ENCODE data around the gene ABL2. TPM values are rescaled to one million over a fixed set of nuclear protein-coding genes. Genes with fewer than 3 reads are reported as not detected.

Gene ABL2
- total and polyA plus RNA-seq, 2 donors (not counting 3 experiments of a cell fraction or from before 2014, with no cell fraction given), result 41.8 to 158 TPM

DNA sequence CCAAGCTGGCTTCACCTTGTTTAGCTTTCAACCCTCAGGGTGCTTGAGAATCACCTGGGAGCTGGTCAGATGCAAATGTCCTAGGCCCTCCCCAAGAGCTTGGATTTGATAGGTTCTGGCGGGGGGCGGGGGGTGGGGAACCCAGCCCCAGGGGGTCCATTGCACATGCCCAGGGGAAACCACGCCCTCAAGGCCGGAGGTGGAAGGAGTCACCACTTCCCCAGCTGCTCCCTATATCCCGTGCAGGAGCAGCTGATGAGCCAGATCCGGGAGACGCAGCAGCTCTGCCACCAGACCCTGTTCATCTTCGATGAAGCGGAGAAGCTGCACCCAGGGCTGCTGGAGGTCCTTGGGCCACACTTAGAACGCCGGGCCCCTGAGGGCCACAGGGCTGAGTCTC, 141.8 kb downstream of the ABL2 start:
- dilution Hi-C loops (cut with MboI; ENCODE audit: extremely low pct_ligation_motif_present, low sequenced_read_pairs), result no loop called here
- H3K4me3 ChIP-seq (replicated peaks in 1 of 3; ENCODE audit: insufficient read depth in 1 of 3, low read depth in 1 of 3, low read length in 3 of 3), result no peak overlapping the region
- BruUV-seq (replicated peaks), result no TSS peak
- H3K9me3 ChIP-seq (replicated peaks; ENCODE audit: control insufficient read depth, insufficient read depth, low read length), result no peaks in the 10 kb centered on the region
- H3K9ac ChIP-seq (replicated peaks; ENCODE audit: extremely low read depth, insufficient read depth, low read length), result no peak overlapping the region
- no peak overlapping the region for H2AFZ ChIP-seq (ENCODE audit: low read depth, low read length)
- DNase-seq (ENCODE audit: low read depth, low spot score) (peak; percentile 61), FAIRE-seq (peak; percentile 84)
- TF ChIP-seq POLR2A (IDR thresholded peaks at IDR 0.05; ENCODE audit: low read depth, low read length) (no peak), POLR2AphosphoS5 (IDR thresholded peaks at IDR 0.05; ENCODE audit: insufficient read depth, low read depth, low read length) (peak; percentile 69)
- POLR2A ChIA-PET, result no interaction called here
- peak overlapping the region; percentile 38 for H3K27ac ChIP-seq (ENCODE audit: insufficient read depth, low read depth, low read length)
- H3K9me1 ChIP-seq (replicated peaks; ENCODE audit: control insufficient read depth, extremely low read depth, insufficient read depth, low read length), result no peaks in the 10 kb centered on the region
- H3K4me1 ChIP-seq (ENCODE audit: control insufficient read depth, extremely low read depth, insufficient read depth, low read length), result peaks cover 10% of the 10 kb centered on the region
- H4K20me1 ChIP-seq (replicated peaks; ENCODE audit: control insufficient read depth, extremely low read depth, insufficient read depth, low read length), result no peaks in the 10 kb centered on the region
- peaks cover 10% of the 10 kb centered on the region for H3K79me2 ChIP-seq (ENCODE audit: control insufficient read depth, insufficient read depth, low read length)
- H3K36me3 ChIP-seq (ENCODE audit: control insufficient read depth in 2 of 2, extremely low read depth in 1 of 2, insufficient read depth in 2 of 2, low read length in 2 of 2), result peaks cover 11 to 14% of the 10 kb centered on the region in 2 experiments
- intact Hi-C loops (cut with micrococcal nuclease), result no loop called here
- no peaks in the 10 kb centered on the region for H3K27me3 ChIP-seq (ENCODE audit: control insufficient read depth in 2 of 2, insufficient read depth in 2 of 2, low read length in 2 of 2)
- CTCF ChIA-PET, result interaction anchor here (0.8 to 2.6 kb wide), 3 partner anchors 9 to 34 kb away, joined by 4 to 9 read pairs (median 4); no protein-coding TSS in a partner anchor
- no peak overlapping the region for H3K4me2 ChIP-seq (ENCODE audit: insufficient read depth, low read length)

GRCh38 chr1:179083533-179083932, 145.9 kb downstream of the ABL2 start:
- DNase-seq (ENCODE audit: low read depth, low spot score) (no peak), FAIRE-seq (no peak)
- no peak overlapping the region for H3K9ac ChIP-seq (replicated peaks; ENCODE audit: extremely low read depth, insufficient read depth, low read length)
- H3K4me1 ChIP-seq (ENCODE audit: control insufficient read depth, extremely low read depth, insufficient read depth, low read length), result peaks cover 19% of the 10 kb centered on the region
- no peak overlapping the region for H3K27ac ChIP-seq (ENCODE audit: insufficient read depth, low read depth, low read length)
- TF ChIP-seq FOS (IDR thresholded peaks at IDR 0.05; ENCODE audit: borderline replicate concordance, insufficient read depth, low read length), result no peak
- TF ChIP-seq POLR2A (IDR thresholded peaks at IDR 0.05; ENCODE audit: low read depth, low read length), result no peak
- TF ChIP-seq MAX (IDR thresholded peaks at IDR 0.05; ENCODE audit: insufficient read depth, insufficient read length), result no peak
- TF ChIP-seq CTCF (IDR thresholded peaks at IDR 0.05; ENCODE audit: extremely low read depth in 1 of 2, insufficient read depth in 1 of 2, low read depth in 1 of 2, low read length in 2 of 2), result no peak
- TF ChIP-seq EZH2 (IDR thresholded peaks at IDR 0.05; ENCODE audit: borderline replicate concordance, low read depth, low read length, severe bottlenecking), result no peak
- TF ChIP-seq MYC (IDR thresholded peaks at IDR 0.05; ENCODE audit: low read depth, low read length), result no peak
- no peak for TF ChIP-seq GATA2 (IDR thresholded peaks at IDR 0.05; ENCODE audit: insufficient read depth, insufficient read length, low read depth, low read length)
- no peak for TF ChIP-seq JUN (IDR thresholded peaks at IDR 0.05; ENCODE audit: borderline replicate concordance, insufficient read depth, insufficient read length, low read depth)
- TF ChIP-seq POLR2AphosphoS5 (IDR thresholded peaks at IDR 0.05; ENCODE audit: insufficient read depth, low read depth, low read length), result no peak
- no peaks in the 10 kb centered on the region for H3K9me3 ChIP-seq (replicated peaks; ENCODE audit: control insufficient read depth, insufficient read depth, low read length)
- H3K4me2 ChIP-seq (ENCODE audit: insufficient read depth, low read length), result no peak overlapping the region
- no peaks in the 10 kb centered on the region for H3K9me1 ChIP-seq (replicated peaks; ENCODE audit: control insufficient read depth, extremely low read depth, insufficient read depth, low read length)
- POLR2A ChIA-PET, result no interaction called here
- CTCF ChIA-PET, result no interaction called here
- no peaks in the 10 kb centered on the region for H4K20me1 ChIP-seq (replicated peaks; ENCODE audit: control insufficient read depth, extremely low read depth, insufficient read depth, low read length)
- intact Hi-C loops (cut with micrococcal nuclease) (loop anchor here (5.0 kb wide), 2 partner anchors 551 to 729 kb away; no protein-coding TSS in a partner anchor), dilution Hi-C loops (cut with MboI; ENCODE audit: extremely low pct_ligation_motif_present, low sequenced_read_pairs) (no loop called here)
- H2AFZ ChIP-seq (ENCODE audit: low read depth, low read length), result no peak overlapping the region
- no peaks in the 10 kb centered on the region for H3K36me3 ChIP-seq (ENCODE audit: control insufficient read depth in 2 of 2, extremely low read depth in 1 of 2, insufficient read depth in 2 of 2, low read length in 2 of 2)
- BruUV-seq (replicated peaks), result no TSS peak
- H3K27me3 ChIP-seq (ENCODE audit: control insufficient read depth in 2 of 2, insufficient read depth in 2 of 2, low read length in 2 of 2), result no peaks in the 10 kb centered on the region
- H3K4me3 ChIP-seq (replicated peaks in 1 of 3; ENCODE audit: insufficient read depth in 1 of 3, low read depth in 1 of 3, low read length in 3 of 3), result no peak overlapping the region
- H3K79me2 ChIP-seq (ENCODE audit: control insufficient read depth, insufficient read depth, low read length), result peaks cover 12% of the 10 kb centered on the region

Measured in endothelial cell of umbilical vein (primary cell).